Measurements from ENCODE around the gene MARCKSL1.

DNA sequence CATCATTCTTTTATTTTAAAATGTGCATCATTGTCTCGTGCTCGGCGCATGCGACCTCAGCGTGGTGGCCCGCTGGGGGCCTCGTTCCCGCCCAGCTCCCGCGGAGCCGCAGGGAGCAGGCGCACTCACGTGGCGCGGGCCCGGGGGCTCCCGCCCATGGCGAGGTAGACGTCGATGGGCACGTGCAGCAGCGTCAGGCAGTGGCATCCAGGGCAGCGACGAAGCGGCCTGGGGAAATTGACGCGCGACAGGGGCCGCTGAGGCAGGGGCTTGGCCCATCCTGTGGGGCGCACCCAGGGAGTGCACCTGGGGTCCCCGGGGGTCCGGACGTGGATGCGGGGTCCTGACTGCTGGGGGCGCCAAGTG is 25.3 kb upstream of the MARCKSL1 start:
- no peak for TF ChIP-seq POLR2A (IDR thresholded peaks at IDR 0.05; ENCODE audit: low read length)
- TF ChIP-seq GATA1 (IDR thresholded peaks at IDR 0.05; ENCODE audit: low read depth, low read length) = no peak

All from erythroblast (primary cell).